ENCODE data around the gene ALDH9A1. TPM values are rescaled to one million over a fixed set of nuclear protein-coding genes. Genes with fewer than 3 reads are reported as not detected.
A peak's percentile ranks its signal among the peaks of the same experiment; 100 is the strongest.
"Not testable (repeated sequence)": the region's sequence is repeated elsewhere in the genome, so short reads cannot be mapped to it uniquely, and the experiment has no call there.

ALDH9A1 gene
- total RNA-seq, 1 donor from 2014 or later, result 123 TPM

DNA sequence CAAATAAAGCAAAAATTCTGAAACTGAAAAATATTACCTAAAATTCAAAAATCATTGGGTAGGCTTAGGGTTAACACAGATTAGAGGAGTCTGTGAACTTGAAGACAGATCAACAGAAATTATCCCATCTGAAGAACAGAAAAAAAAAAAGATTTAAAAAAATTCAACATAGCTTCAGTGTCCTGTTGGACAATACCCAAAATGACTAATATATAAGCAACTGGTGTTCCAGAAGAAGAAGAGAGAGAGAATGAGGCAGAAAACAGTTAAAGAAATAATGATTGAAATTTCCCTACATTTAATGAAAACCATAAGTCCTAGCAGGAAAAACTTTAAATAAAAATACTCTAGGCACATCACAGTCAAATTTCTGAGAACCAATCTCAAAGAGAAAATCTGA lies 38.8 kb upstream of the ALDH9A1 start:
- TF ChIP-seq, protein P1, sequence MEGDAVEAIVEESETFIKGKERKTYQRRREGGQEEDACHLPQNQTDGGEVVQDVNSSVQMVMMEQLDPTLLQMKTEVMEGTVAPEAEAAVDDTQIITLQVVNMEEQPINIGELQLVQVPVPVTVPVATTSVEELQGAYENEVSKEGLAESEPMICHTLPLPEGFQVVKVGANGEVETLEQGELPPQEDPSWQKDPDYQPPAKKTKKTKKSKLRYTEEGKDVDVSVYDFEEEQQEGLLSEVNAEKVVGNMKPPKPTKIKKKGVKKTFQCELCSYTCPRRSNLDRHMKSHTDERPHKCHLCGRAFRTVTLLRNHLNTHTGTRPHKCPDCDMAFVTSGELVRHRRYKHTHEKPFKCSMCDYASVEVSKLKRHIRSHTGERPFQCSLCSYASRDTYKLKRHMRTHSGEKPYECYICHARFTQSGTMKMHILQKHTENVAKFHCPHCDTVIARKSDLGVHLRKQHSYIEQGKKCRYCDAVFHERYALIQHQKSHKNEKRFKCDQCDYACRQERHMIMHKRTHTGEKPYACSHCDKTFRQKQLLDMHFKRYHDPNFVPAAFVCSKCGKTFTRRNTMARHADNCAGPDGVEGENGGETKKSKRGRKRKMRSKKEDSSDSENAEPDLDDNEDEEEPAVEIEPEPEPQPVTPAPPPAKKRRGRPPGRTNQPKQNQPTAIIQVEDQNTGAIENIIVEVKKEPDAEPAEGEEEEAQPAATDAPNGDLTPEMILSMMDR (IDR thresholded peaks at IDR 0.05; ENCODE audit: unreplicated experiment), result no peak
- Mint-ChIP-seq H3K4me1 (ENCODE audit: unreplicated experiment) (peaks cover 37% of the 10 kb centered on the region), H3K27ac (ENCODE audit: unreplicated experiment) (peak overlapping the region; percentile 65), H3K9me3 (ENCODE audit: unreplicated experiment) (no peaks in the 10 kb centered on the region), H3K4me3 (ENCODE audit: unreplicated experiment) (no peak overlapping the region), H3K36me3 (ENCODE audit: low read depth, unreplicated experiment) (peaks cover 23% of the 10 kb centered on the region), H3K27me3 (ENCODE audit: unreplicated experiment) (no peaks in the 10 kb centered on the region)
- DNase-seq (ENCODE audit: low spot score), result no peak

DNA sequence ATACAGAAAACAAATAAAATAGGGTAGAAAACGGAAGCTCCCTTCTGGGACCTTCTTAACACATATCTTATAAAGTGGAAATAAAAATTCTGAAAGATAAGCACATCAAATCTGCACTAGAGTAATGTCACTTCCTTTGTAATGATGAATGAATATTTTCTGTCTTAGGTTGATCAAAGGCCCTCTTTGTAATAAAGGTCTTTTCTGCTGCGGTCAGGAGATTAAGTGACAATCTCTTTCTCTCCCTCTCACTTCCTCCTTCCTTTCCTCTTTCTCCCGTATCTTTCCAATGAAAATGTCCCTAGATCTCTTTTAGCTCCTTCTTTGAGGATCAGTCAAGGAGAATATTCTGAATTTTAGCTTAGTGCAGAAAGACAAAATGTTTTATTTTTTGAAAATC lies 36.5 kb upstream of the ALDH9A1 start:
- Mint-ChIP-seq H3K9me3 (ENCODE audit: unreplicated experiment) (no peaks in the 10 kb centered on the region), H3K36me3 (ENCODE audit: low read depth, unreplicated experiment) (peaks cover 5% of the 10 kb centered on the region), H3K4me1 (ENCODE audit: unreplicated experiment) (peaks cover 42% of the 10 kb centered on the region), H3K4me3 (ENCODE audit: unreplicated experiment) (peak overlapping the region; percentile 8), H3K27ac (ENCODE audit: unreplicated experiment) (peak overlapping the region; percentile 24), H3K27me3 (ENCODE audit: unreplicated experiment) (no peaks in the 10 kb centered on the region)
- DNase-seq (ENCODE audit: low spot score), result no peak
- TF ChIP-seq, protein P1 (IDR thresholded peaks at IDR 0.05; ENCODE audit: unreplicated experiment), result no peak

DNA sequence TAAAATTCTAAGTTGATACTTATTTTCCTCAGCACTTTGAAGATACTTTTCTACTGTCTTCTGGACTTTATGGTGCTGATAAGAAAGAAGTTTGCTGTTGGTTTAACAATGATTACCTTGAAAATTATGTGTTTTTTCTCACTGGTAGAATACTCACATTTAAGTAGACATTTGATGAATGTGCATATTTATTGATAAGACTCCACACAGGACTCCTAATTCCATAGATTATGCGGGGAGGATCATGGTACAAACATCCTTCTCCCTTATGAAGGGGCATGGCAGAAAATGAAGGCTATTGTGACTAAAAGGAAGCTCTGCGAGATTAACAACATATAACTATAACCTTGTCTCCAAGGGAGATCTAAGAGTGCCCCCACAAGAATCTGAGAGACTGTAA lies 28.5 kb upstream of the ALDH9A1 start:
- Mint-ChIP-seq H3K9me3 (ENCODE audit: unreplicated experiment) (no peaks in the 10 kb centered on the region), H3K27ac (ENCODE audit: unreplicated experiment) (no peak overlapping the region), H3K4me1 (ENCODE audit: unreplicated experiment) (peaks cover 4% of the 10 kb centered on the region), H3K4me3 (ENCODE audit: unreplicated experiment) (no peak overlapping the region), H3K36me3 (ENCODE audit: low read depth, unreplicated experiment) (peaks cover 4% of the 10 kb centered on the region), H3K27me3 (ENCODE audit: unreplicated experiment) (no peaks in the 10 kb centered on the region)
- TF ChIP-seq, protein P1 (IDR thresholded peaks at IDR 0.05; ENCODE audit: unreplicated experiment), result no peak
- no peak for DNase-seq (ENCODE audit: low spot score)

DNA sequence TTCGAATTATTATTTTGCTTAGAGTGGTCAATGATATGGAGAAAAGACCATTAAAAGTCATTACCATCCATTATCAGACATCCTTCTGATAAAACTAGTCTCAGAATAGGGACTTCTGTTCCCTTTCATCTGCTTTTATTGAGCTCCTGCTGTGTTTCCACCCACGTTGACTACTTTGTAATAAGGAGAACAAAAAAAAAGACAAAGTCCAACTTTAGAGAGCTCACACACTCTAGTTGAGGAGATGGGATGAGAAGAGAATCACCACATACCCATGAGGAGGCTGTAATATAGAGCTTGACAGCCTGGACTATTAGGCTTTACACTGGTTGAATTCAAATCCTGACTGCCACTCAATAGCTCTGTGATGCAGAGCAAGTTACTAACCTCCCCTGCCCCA lies 27.8 kb upstream of the ALDH9A1 start:
- no peak overlapping the region for H3K4me3 Mint-ChIP-seq (ENCODE audit: unreplicated experiment)

DNA sequence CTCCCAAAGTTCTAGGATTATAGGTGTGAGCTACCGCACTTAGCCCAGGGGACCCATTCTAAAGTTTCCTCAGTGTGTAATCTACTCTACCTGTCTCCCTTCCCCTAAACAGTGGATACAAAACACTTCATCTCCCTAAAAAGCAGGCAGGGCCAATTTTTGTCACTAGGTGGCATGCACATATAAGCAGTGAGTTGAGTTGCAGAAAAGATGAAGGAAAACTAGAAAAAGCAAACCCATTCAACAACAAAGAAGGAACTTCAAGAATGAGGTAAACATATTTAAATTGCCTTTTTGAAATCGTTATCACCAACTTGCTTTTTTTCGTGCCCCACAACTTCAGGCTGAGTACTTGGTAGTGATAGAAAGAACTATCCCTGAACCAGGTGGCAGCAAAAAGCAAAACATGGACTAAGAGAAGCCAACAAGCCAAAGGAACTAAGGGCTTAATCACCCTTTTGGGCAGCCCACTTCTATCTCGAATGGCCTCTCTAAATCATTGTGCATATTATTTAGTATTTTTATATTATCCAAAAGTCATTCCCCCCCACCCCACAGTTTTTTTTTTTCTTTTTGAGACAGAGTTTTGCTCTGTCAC lies 19.7 kb upstream of the ALDH9A1 start:
- H3K27ac Mint-ChIP-seq (ENCODE audit: unreplicated experiment), result no peak overlapping the region
- H3K4me1 Mint-ChIP-seq (ENCODE audit: unreplicated experiment), result peaks cover 5% of the 10 kb centered on the region
- DNase-seq (ENCODE audit: low spot score), result peak; percentile 62

More for the DNA sequence above, 27.8 kb upstream of the ALDH9A1 start:
- Mint-ChIP-seq H3K4me1 (ENCODE audit: unreplicated experiment) (no peaks in the 10 kb centered on the region), H3K36me3 (ENCODE audit: low read depth, unreplicated experiment) (peaks cover 4% of the 10 kb centered on the region), H3K27me3 (ENCODE audit: unreplicated experiment) (no peaks in the 10 kb centered on the region), H3K9me3 (ENCODE audit: unreplicated experiment) (no peaks in the 10 kb centered on the region), H3K27ac (ENCODE audit: unreplicated experiment) (no peak overlapping the region)
- DNase-seq (ENCODE audit: low spot score), result no peak
- TF ChIP-seq, protein P1 (IDR thresholded peaks at IDR 0.05; ENCODE audit: unreplicated experiment), result no peak

DNA sequence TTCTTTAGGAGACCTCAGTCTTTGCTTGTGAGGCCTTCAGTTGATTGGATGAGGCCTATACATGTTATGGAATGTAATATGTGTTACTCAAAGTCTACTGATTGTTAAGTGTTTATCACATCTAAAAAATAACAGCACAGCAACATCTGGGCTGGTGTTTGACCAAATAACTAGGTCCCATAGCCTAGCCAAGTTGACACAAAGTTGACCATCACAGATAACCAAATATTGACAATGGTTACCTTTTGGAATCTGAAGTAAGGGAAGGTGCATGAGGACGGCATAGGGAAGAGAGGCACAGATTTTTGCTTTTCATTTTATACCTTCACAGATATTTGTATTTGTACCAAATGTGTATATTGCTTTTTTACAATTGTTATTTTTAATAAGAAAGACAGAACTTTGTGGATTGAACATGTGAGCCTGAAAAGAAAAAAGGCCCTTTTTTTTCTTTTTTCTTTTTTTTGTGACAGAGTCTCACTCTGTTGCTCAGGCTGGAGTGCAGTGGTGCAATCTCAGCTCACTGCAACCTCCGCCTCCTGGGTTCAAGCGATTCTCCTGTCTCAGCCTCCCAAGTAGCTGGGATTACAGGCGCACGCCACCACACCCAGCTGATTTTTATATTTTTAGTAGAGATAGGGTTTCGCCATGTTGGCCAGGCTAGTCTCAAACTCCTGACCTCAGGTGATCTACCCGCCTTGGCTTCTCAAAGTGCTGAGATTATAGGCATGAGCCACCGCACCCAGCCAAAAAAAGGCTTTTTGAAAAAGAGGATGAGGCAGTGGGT lies 18.1 kb upstream of the ALDH9A1 start:
- H3K4me3 Mint-ChIP-seq (ENCODE audit: unreplicated experiment); H3K36me3 Mint-ChIP-seq (ENCODE audit: low read depth, unreplicated experiment); H3K27me3 Mint-ChIP-seq (ENCODE audit: unreplicated experiment); DNase-seq (ENCODE audit: low spot score); H3K9me3 Mint-ChIP-seq (ENCODE audit: unreplicated experiment); H3K27ac Mint-ChIP-seq (ENCODE audit: unreplicated experiment): not testable (repeated sequence)
- peaks cover 13% of the 10 kb centered on the region for H3K4me1 Mint-ChIP-seq (ENCODE audit: unreplicated experiment)

More for the DNA sequence above, 19.7 kb upstream of the ALDH9A1 start:
- H3K27me3 Mint-ChIP-seq (ENCODE audit: unreplicated experiment), result peaks cover 2% of the 10 kb centered on the region
- TF ChIP-seq, protein P1 (IDR thresholded peaks at IDR 0.05; ENCODE audit: unreplicated experiment), result peak; percentile 56
- H3K9me3 Mint-ChIP-seq (ENCODE audit: unreplicated experiment), result no peaks in the 10 kb centered on the region
- no peaks in the 10 kb centered on the region for H3K36me3 Mint-ChIP-seq (ENCODE audit: low read depth, unreplicated experiment)
- H3K4me3 Mint-ChIP-seq (ENCODE audit: unreplicated experiment), result no peak overlapping the region
